Fibroblast of lung (primary cell): ENCODE data around the gene CCND2. TPM values are rescaled to one million over a fixed set of nuclear protein-coding genes. Genes with fewer than 3 reads are reported as not detected.

Experiments
- DNase-seq, 2 donors: peaks; one replicate each; pipeline versions ENCODE4 v3.0.0 to v3.0.0-alpha.2; 2010; ENCODE audit warnings: low read depth in 2 of 2
- H2AFZ ChIP-seq: 2 replicates; pipeline ENCODE4 v1.5.1; 2012; ENCODE audit warnings: low read length, control low read depth, inconsistent platforms
- H3K27ac ChIP-seq: 2 replicates; pipeline ENCODE4 v1.5.1; 2011; ENCODE audit warnings: low read length, control low read depth; ENCODE audit not compliant: insufficient read depth
- H3K27me3 ChIP-seq: 2 replicates; pipeline ENCODE4 v1.5.1; 2011; ENCODE audit warnings: mild to moderate bottlenecking, low read length; ENCODE audit not compliant: control insufficient read depth, insufficient read depth
- H3K36me3 ChIP-seq: 2 replicates; pipeline ENCODE4 v1.5.1; 2011; ENCODE audit warnings: low read length; ENCODE audit not compliant: control insufficient read depth, insufficient read depth
- H3K4me1 ChIP-seq: 2 replicates; pipeline ENCODE4 v1.5.1; 2011; ENCODE audit warnings: low read length; ENCODE audit not compliant: control insufficient read depth, insufficient read depth; ENCODE audit errors: extremely low read depth
- H3K4me2 ChIP-seq: 2 replicates; pipeline ENCODE4 v1.5.1; 2011; ENCODE audit warnings: low read length, control low read depth; ENCODE audit not compliant: insufficient read depth; ENCODE audit errors: extremely low read depth
- H3K4me3 ChIP-seq, 4 experiments: fragments of 200-600 bp in 1 of 4; sonication (generic) in 1 of 4; replicated peaks in 1 of 4; 2 replicates each; pipeline ENCODE4 v1.5.1; 2011 to 2016; ENCODE audit warnings: low read length in 4 of 4, low read depth in 3 of 4, mild to moderate bottlenecking in 3 of 4, control low read depth in 2 of 4, inconsistent platforms in 1 of 4, mixed read lengths in 1 of 4; ENCODE audit not compliant: insufficient read depth in 1 of 4; ENCODE audit errors: control extremely low read depth in 1 of 4
- H3K79me2 ChIP-seq: 2 replicates; pipeline ENCODE4 v1.5.1; 2012; ENCODE audit warnings: mild to moderate bottlenecking, low read length, inconsistent platforms; ENCODE audit not compliant: control insufficient read depth, insufficient read depth
- H3K9ac ChIP-seq: 2 replicates; pipeline ENCODE4 v1.5.1; 2011; ENCODE audit warnings: mild to moderate bottlenecking, low read length, control low read depth; ENCODE audit not compliant: insufficient read depth
- H3K9me3 ChIP-seq: 2 replicates; pipeline ENCODE4 v1.5.1; 2012; ENCODE audit warnings: low read depth, low read length; ENCODE audit not compliant: control insufficient read depth, insufficient read depth
- H4K20me1 ChIP-seq: 2 replicates; pipeline ENCODE4 v1.5.1; 2011; ENCODE audit warnings: low read length; ENCODE audit not compliant: control insufficient read depth, insufficient read depth; ENCODE audit errors: extremely low read depth
- CTCF ChIP-seq, 2 donors: IDR thresholded peaks in 1 of 2; conservative IDR thresholded peaks in 1 of 2; 1 replicate in 1 of 2; 2 replicates in 1 of 2; pipeline ENCODE4 v1.5.1; 2011 to 2012; ENCODE audit warnings: low read length in 2 of 2, control low read depth in 1 of 2, inconsistent platforms in 1 of 2, low read depth in 1 of 2, mild to moderate bottlenecking in 1 of 2
- EZH2 ChIP-seq: IDR thresholded peaks from 2 replicates; pipeline ENCODE4 v1.5.1; 2012; ENCODE audit warnings: low read length, control low read depth, mild to moderate bottlenecking; ENCODE audit errors: missing control alignments
- polyA plus RNA-seq, 2 donors: library from polyadenylated mRNA; depleted of rRNA in 1 of 2; stranded (reverse) in 1 of 2; unstranded in 1 of 2; fragments of >200 nt; gene quantifications; 2 replicates each; pipeline ENCODE4 v1.2.1, GENCODE V29; 2011 to 2012; ENCODE audit warnings: missing spikeins in 1 of 2
- total RNA-seq: library from RNA; depleted of rRNA; stranded (reverse); fragments of >200 nt; gene quantifications from 2 replicates; pipeline ENCODE4 v1.2.1, GENCODE V29; 2014

CCND2 gene
- total and polyA plus RNA-seq, 2 donors (not counting 1 experiment from before 2014, with no cell fraction given): 7.0 to 37.3 TPM

GRCh38 chr12:4267704-4268328 is 5.7 kb upstream of the CCND2 start:
- no peak overlapping the region for H3K27ac ChIP-seq
- H4K20me1 ChIP-seq: no peaks in the 10 kb centered on the region
- peaks cover 64% of the 10 kb centered on the region for H3K27me3 ChIP-seq
- H3K4me3 ChIP-seq: no peak overlapping the region
- H3K79me2 ChIP-seq: no peaks in the 10 kb centered on the region
- H3K36me3 ChIP-seq: no peaks in the 10 kb centered on the region
- no peaks in the 10 kb centered on the region for H3K9me3 ChIP-seq
- no peak overlapping the region for H2AFZ ChIP-seq
- no peak overlapping the region for H3K9ac ChIP-seq
- no peak overlapping the region for H3K4me2 ChIP-seq
- TF ChIP-seq CTCF (conservative IDR thresholded peaks at IDR 0.05 in 1 of 2, IDR thresholded peaks at IDR 0.05 in 1 of 2; ENCODE audit: low read depth in 1 of 2, low read length in 2 of 2) (no peak), EZH2 (no peak)
- DNase-seq: peak in 1 of 2 donors; percentile 23
- H3K4me1 ChIP-seq: peaks cover 2% of the 10 kb centered on the region

GRCh38 chr12:4268329-4269181 is 5.0 kb upstream of the CCND2 start:
- H4K20me1 ChIP-seq: no peaks in the 10 kb centered on the region
- H3K4me1 ChIP-seq: peaks cover 2% of the 10 kb centered on the region
- no peaks in the 10 kb centered on the region for H3K9me3 ChIP-seq
- DNase-seq: peak in 1 of 2 donors; percentile 18
- H3K4me3 ChIP-seq: peak overlapping the region in 2 of 4 experiments; percentile 27 to 59
- no peaks in the 10 kb centered on the region for H3K36me3 ChIP-seq
- no peak overlapping the region for H2AFZ ChIP-seq
- no peak overlapping the region for H3K27ac ChIP-seq
- H3K79me2 ChIP-seq: no peaks in the 10 kb centered on the region
- TF ChIP-seq EZH2 (peak; percentile 99), CTCF (conservative IDR thresholded peaks at IDR 0.05 in 1 of 2, IDR thresholded peaks at IDR 0.05 in 1 of 2; ENCODE audit: low read depth in 1 of 2, low read length in 2 of 2) (no peak)
- H3K9ac ChIP-seq: no peak overlapping the region
- no peak overlapping the region for H3K4me2 ChIP-seq
- H3K27me3 ChIP-seq: peaks cover 72% of the 10 kb centered on the region

GRCh38 chr12:4269279-4269991 is 4.1 kb upstream of the CCND2 start:
- Histone ChIP-seq H3K27ac (no peak overlapping the region), H3K4me3 (peak overlapping the region in 2 of 4 experiments; percentile 41 to 44), H4K20me1 (no peaks in the 10 kb centered on the region), H3K4me2 (no peak overlapping the region), H2AFZ (no peak overlapping the region), H3K36me3 (no peaks in the 10 kb centered on the region), H3K27me3 (peaks cover 78% of the 10 kb centered on the region), H3K9me3 (no peaks in the 10 kb centered on the region), H3K79me2 (no peaks in the 10 kb centered on the region), H3K9ac (no peak overlapping the region), H3K4me1 (peaks cover 2% of the 10 kb centered on the region)
- TF ChIP-seq CTCF (conservative IDR thresholded peaks at IDR 0.05 in 1 of 2, IDR thresholded peaks at IDR 0.05 in 1 of 2; ENCODE audit: low read depth in 1 of 2, low read length in 2 of 2): no peak
- DNase-seq: peak; percentile 41 to 71
